Measurements from ENCODE around the gene ENO2.

GRCh38 chr12:6963016-6963731, 48.8 kb downstream of the ENO2 start:
- TF ChIP-seq CTCF (IDR thresholded peaks at IDR 0.05; ENCODE audit: insufficient read depth, low read length) (no peak), POLR2AphosphoS5 (IDR thresholded peaks at IDR 0.05; ENCODE audit: low read depth) (no peak), GABPA (IDR thresholded peaks at IDR 0.05; ENCODE audit: low read depth) (no peak), REST (IDR thresholded peaks at IDR 0.05; ENCODE audit: insufficient replicate concordance, low read depth) (no peak), SPI1 (IDR thresholded peaks at IDR 0.05; ENCODE audit: borderline replicate concordance, low read depth) (no peak)
